Measurements from ENCODE around the gene IRS1.

Gene IRS1

DNA sequence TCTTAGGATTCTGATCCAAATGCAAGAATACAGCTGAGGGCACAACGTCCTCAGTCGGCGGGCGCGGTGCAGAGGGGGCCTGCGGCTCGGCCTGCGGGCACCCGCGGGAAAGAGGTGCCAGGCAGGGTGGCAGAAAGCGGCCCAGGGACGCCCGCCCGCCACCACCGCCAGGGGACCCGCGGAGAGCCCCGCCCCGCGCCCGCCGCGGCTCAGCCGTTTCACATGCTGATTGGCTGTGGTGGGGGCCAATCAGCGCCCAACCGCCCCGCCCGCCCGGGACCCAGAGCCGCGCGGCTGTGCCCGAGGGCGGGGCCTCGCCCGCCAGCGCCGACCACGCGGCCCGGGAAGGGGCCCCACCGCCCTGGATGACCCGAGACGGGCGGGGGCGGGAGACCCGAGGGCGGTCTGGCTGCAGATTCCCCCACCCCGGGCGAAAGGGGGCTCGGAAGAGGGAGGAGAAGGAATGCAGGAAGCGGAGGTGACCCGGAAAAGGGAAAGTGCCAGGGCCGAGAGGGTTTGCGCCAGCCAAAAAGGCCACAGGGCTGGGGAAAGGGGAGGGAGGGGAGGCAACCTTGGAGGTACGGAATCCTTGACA is 8.0 kb downstream of the IRS1 start:
- in situ Hi-C loops (cut with MboI; ENCODE audit: low sequenced_read_pairs) = no loop called here

DNA sequence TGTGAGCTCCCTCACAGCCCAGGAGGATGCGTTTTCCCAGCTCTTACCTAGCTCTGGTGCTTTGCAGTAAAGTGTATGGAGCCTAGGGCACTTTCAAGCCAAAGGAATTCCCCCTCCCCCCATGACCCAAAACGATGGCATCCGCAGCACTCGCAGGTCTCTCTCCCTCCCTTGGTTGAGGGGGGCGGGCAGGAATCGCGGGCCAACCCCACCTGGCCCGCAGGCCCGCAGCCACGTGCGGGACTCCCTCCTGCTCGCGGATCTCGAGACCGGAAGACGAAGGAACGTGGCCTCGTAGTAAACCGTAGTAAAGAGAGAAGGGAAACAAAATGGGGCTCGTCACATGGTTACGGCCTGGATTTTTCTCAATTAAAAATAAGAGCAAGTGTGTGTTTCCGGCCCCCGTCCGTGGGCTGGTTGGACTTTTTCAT is 8.5 kb downstream of the IRS1 start:
- in situ Hi-C loops (cut with MboI; ENCODE audit: low sequenced_read_pairs) = no loop called here

- in situ Hi-C loops (cut with MboI; ENCODE audit: low sequenced_read_pairs) = no loop called here
Measured at GRCh38 chr2:226790431-226790830, 9.2 kb downstream of the IRS1 start.

- in situ Hi-C loops (cut with MboI; ENCODE audit: low sequenced_read_pairs) = no loop called here
Measured at GRCh38 chr2:226790011-226790410, 9.6 kb downstream of the IRS1 start.

DNA sequence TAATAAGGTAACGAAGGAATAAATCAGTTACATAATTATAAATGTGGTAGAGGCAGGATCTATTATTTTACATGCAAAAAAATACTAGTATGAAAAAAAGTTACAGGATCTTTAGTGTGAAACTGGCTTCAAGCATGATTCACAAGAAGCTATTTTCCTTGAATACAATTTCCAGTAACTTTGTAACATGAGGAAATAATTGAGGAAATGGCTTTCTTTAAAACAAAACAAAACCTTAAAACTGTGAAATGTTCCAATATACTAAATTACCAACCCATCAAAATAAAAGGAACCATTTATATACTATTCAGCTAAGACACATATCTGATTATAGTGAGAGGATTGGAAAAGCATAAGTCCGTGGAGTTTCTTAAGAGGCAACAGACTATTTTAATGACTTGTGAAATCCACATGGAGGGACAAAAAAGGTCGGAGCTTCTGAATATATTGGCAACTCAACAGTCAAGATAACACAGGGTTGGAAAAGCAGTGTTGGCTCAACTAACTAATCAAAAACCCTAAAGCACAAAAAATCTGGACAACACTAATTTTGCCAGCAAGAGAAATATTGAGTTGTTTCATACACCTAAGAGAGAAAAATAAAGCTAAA is 10.6 kb downstream of the IRS1 start:
- in situ Hi-C loops (cut with MboI; ENCODE audit: low sequenced_read_pairs) = no loop called here

DNA sequence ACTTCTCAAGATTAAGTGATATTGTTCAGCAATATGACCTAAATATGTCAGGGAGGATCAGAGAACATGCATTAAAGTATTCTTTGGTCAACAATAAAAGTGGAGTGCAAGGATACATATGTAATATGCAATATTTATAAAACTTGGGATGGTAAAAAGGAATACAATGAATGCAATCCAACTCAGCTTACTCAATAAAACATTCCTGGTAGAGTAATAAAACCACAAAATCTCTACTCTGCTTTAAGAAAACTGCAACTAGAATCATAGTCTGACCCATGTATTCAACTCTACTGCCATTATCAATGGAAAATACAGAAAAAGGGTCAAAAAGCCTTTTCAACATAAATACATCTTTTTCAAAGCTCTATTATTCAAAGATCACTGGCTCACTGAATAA is 11.6 kb downstream of the IRS1 start:
- in situ Hi-C loops (cut with MboI; ENCODE audit: low sequenced_read_pairs) = no loop called here

- in situ Hi-C loops (cut with MboI; ENCODE audit: low sequenced_read_pairs) = no loop called here
Measured at GRCh38 chr2:226783885-226784284, 15.7 kb downstream of the IRS1 start.

GRCh38 chr2:226782092-226782713 is 17.4 kb downstream of the IRS1 start:
- in situ Hi-C loops (cut with MboI; ENCODE audit: low sequenced_read_pairs) = no loop called here

GRCh38 chr2:226780431-226780830 is 19.2 kb downstream of the IRS1 start:
- in situ Hi-C loops (cut with MboI; ENCODE audit: low sequenced_read_pairs) = no loop called here

GRCh38 chr2:226777611-226778010 is 22.0 kb downstream of the IRS1 start:
- in situ Hi-C loops (cut with MboI; ENCODE audit: low sequenced_read_pairs) = no loop called here

DNA sequence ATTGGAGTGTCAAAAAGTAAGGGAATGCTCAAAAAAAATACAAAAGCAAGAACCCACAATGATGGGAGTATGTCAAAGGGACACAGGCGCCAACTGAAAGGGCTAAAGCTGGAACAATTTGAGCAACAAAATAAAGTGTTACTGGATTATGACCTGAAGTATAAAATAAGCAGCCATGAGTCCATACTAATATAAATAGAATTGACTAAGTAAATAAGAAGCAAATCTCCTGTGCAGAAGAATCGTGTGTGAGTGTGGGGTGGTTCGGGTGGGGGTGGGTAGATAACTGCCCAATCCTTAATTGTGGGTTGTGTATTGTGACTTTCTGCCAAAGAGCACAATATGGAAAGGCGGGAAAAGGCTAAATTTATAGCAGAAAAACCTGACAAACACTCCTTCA is 23.5 kb downstream of the IRS1 start:
- in situ Hi-C loops (cut with MboI; ENCODE audit: low sequenced_read_pairs) = no loop called here

DNA sequence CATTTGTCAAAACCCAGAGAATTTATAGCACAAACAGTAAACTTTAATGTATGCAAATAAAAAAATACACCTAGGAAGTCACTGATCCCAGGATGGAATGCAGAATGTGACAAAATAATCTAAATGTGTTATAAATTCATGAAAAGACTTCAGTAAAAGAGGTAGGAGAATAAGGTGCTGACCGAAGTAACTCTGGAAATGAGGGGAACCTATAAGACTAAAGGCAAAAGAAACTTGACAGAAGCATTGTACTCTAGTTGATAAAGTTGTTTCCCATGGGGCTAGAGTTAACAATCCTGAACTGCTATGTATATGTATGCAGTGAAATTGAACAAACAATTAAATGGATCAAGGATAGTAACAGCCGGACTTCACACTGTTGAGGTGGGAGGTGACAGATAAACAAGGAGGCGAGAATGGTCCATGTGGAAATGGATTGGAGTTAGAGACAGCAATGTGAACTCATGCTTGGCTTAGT is 24.5 kb downstream of the IRS1 start:
- in situ Hi-C loops (cut with MboI; ENCODE audit: low sequenced_read_pairs) = no loop called here

GRCh38 chr2:226773291-226773690 is 26.3 kb downstream of the IRS1 start:
- in situ Hi-C loops (cut with MboI; ENCODE audit: low sequenced_read_pairs) = no loop called here

DNA sequence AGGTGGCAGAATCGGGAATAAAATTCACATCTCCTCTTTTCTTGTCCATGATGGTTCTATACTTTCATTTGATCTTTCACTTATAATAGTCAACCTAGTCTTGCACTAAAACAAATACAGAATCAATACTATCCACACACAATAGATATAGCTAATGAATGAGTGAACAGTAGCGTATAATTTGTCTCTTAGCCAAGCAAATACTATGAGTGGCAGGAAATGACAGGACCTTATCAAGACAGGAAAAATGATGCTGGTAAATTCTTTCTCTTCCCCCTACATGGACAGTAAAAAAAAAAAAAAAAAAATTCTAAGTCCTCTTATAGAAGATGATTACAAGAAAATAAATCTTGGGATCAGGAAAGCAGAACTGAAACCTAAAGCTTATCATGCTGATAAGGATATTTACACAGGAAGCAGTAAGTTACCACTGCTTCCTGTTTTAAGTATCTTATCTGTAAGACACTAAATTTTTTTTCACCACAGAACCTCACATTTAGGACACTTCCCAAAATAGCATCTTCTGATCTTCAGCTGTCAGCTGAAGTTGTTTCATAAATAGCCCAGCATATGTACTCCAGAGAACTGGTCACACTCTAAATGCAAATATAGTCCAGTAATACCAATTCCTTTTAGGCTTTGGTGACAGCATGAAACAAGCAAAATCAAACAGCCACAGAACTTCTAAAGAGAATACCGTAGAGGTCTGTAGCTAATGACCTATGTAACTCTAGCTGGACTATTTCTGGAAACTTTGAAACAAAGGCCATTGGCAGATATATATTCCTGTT is 27.0 kb downstream of the IRS1 start:
- in situ Hi-C loops (cut with MboI; ENCODE audit: low sequenced_read_pairs) = no loop called here

GRCh38 chr2:226771067-226771466 is 28.6 kb downstream of the IRS1 start:
- in situ Hi-C loops (cut with MboI; ENCODE audit: low sequenced_read_pairs) = no loop called here

- in situ Hi-C loops (cut with MboI; ENCODE audit: low sequenced_read_pairs) = no loop called here
Measured at GRCh38 chr2:226767056-226767813, 32.4 kb downstream of the IRS1 start.

GRCh38 chr2:226766352-226767055 is 33.1 kb downstream of the IRS1 start:
- in situ Hi-C loops (cut with MboI; ENCODE audit: low sequenced_read_pairs) = no loop called here

DNA sequence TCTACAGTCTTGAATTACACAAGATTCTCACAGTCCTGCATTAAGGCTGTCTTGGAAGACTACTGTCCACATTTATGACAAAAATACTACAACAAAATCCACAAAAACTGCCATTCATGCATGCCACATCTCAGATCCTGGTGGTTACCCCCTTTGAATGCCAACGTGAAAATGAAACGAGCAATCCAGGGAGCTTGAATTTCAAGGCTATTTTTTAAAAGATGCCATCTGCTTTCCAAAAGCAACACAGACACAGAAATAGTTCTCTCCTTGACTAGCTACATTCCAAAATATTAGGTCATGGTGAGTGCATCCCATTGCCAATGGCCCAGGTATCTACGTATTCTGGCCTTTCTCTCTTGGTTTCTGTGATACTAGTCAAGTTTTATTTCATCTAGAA is 36.3 kb downstream of the IRS1 start:
- in situ Hi-C loops (cut with MboI; ENCODE audit: low sequenced_read_pairs) = no loop called here

DNA sequence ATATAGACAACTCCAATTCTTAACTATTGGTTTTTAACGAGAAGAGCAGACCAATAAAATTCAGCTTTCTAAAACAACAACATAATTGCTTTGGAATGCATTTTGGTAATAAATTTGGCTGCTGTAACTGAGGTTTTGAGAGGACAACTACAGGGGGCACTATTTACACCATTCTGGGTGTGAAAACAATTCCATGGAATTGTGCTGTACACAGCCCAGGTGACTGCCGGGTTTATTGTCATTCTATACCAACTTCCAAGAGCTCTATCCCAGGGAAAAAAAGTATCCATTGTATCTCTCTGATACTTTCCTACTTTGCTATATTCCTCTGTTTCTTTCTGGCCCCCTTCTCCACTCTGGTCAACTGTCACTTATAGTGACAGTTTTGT is 38.4 kb downstream of the IRS1 start:
- in situ Hi-C loops (cut with MboI; ENCODE audit: low sequenced_read_pairs) = no loop called here

- in situ Hi-C loops (cut with MboI; ENCODE audit: low sequenced_read_pairs) = no loop called here
Measured at GRCh38 chr2:226760412-226761194, 39.0 kb downstream of the IRS1 start.
